ENCODE measurements around the gene SLC9A3.

DNA sequence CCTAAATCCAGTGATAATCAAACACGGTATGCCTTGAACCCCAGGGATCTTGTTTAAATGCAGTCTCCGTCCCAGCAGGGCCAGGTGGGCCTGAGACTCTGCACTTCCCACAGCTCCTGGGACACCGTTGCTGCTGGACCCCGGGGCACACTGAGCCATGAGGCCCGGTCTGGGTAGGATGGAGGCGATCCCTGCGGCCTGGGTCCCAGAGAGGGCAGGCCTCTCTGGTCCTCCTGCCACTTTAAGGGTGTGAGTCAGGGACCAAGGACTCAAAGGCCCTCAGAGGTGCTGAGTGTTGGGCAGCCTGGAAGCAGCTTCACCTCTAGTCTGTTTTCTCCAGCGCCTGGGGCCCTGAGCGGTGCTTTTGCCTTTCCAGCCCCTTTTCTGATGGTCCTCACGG, 34.1 kb upstream of the SLC9A3 start:
- no peak for TF ChIP-seq CTCF (IDR thresholded peaks at IDR 0.05; ENCODE audit: low read depth, low read length)
- no peak for TF ChIP-seq EZH2phosphoT487 (IDR thresholded peaks at IDR 0.05; ENCODE audit: low read depth)
